Common myeloid progenitor, CD34-positive (primary cell): ENCODE measurements around the gene MYPOP.

ENCODE experiments used
- CTCF ChIA-PET: fragments of 350-600 bp; sonication (Branson Sonifier 250); formaldehyde crosslinking; loops from one replicate; lab custom pipeline; 2021; ENCODE audit warnings: antibody characterized with exemption; lab: Charles Lee
- POLR2A ChIA-PET: fragments of 350-600 bp; sonication (Branson Sonifier 250); formaldehyde crosslinking; loops from one replicate; lab custom pipeline; 2021; ENCODE audit warnings: antibody characterized with exemption; lab: Charles Lee
- DNase-seq, 3 donors: peaks; one replicate each; pipeline versions ENCODE4 v3.0.0 to v3.0.0-alpha.2; 2013
- H3K27ac ChIP-seq, 2 experiments: 1 replicate in 1 of 2; 2 replicates in 1 of 2; pipeline ENCODE4 v1.7.0; 2013; ENCODE audit warnings: inconsistent platforms in 2 of 2, low read length in 2 of 2, mild to moderate bottlenecking in 2 of 2, low read depth in 1 of 2, moderate library complexity in 1 of 2; ENCODE audit not compliant: severe bottlenecking in 2 of 2, insufficient read depth in 1 of 2, poor library complexity in 1 of 2
- H3K27me3 ChIP-seq, 5 experiments: replicated peaks in 2 of 5; 1 replicate in 3 of 5; 2 replicates in 2 of 5; pipeline versions ENCODE4 v1.6.1 to v1.7.0; 2013; ENCODE audit warnings: low read length in 4 of 5, mild to moderate bottlenecking in 2 of 5, moderate library complexity in 2 of 5, inconsistent platforms in 1 of 5; ENCODE audit not compliant: insufficient read depth in 5 of 5, control insufficient read depth in 4 of 5
- H3K36me3 ChIP-seq, 4 experiments: 1 replicate in 2 of 4; 2 replicates in 2 of 4; pipeline versions ENCODE4 v1.6.1 to v1.7.0; 2013; ENCODE audit warnings: low read length in 3 of 4, control low read depth in 1 of 4, mild to moderate bottlenecking in 1 of 4; ENCODE audit not compliant: control insufficient read depth in 4 of 4, insufficient read depth in 4 of 4
- H3K4me1 ChIP-seq, 4 experiments: 1 replicate in 3 of 4; 2 replicates in 1 of 4; pipeline versions ENCODE4 v1.6.1 to v1.7.1; 2013; ENCODE audit warnings: low read length in 3 of 4, mild to moderate bottlenecking in 3 of 4, control low read depth in 1 of 4, inconsistent platforms in 1 of 4, moderate library complexity in 1 of 4; ENCODE audit not compliant: control insufficient read depth in 4 of 4, insufficient read depth in 4 of 4; ENCODE audit errors: control extremely low read depth in 1 of 4
- H3K4me3 ChIP-seq, 7 experiments: 1 replicate in 4 of 7; 2 replicates in 3 of 7; pipeline versions ENCODE4 v1.5.1 to v1.7.0; 2013; ENCODE audit warnings: mild to moderate bottlenecking in 7 of 7, low read length in 6 of 7, moderate library complexity in 6 of 7, inconsistent platforms in 2 of 7, low read depth in 2 of 7, control low read depth in 1 of 7; ENCODE audit not compliant: insufficient read depth in 4 of 7, control insufficient read depth in 1 of 7; ENCODE audit errors: extremely low read depth in 1 of 7
- H3K9me3 ChIP-seq, 5 experiments: 1 replicate in 4 of 5; 2 replicates in 1 of 5; pipeline versions ENCODE4 v1.6.1 to v1.7.1; 2013; ENCODE audit warnings: low read length in 4 of 5, mild to moderate bottlenecking in 2 of 5, inconsistent platforms in 1 of 5, low read depth in 1 of 5, moderate library complexity in 1 of 5; ENCODE audit not compliant: control insufficient read depth in 4 of 5, insufficient read depth in 2 of 5; ENCODE audit errors: control extremely low read depth in 1 of 5
- WGBS: methylation state at CpG from one replicate; pipeline ENCODE4 v1.1.5; 2013; ENCODE audit not compliant: insufficient coverage; 5-methylcytosine and 5-hydroxymethylcytosine counted together

MYPOP gene

DNA sequence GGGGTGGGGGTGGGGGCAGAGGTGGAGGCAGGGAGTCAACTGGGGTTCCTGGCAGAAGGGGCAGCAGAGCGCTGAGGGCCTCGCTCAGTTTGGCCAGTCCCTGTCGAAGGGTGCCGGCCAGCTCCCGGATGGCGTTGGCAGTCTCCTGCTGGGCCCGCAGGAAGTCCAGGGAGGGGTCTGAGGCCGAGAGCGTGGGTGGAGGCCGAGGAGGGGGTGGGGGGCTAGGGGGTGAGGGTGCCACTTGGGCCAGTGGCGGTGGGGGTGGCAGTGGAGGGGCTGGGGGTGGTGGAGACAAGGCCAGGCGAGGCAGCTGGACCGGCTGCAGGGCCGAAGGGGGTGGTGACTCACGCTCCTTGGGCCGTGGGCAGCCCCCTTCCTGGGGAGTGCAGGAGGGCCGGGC, 11.5 kb downstream of the MYPOP start:
- Histone ChIP-seq H3K27me3 (no peaks in the 10 kb centered on the region), H3K4me3 (no peak overlapping the region), H3K36me3 (peaks cover 2 to 18% (median 14%) of the 10 kb centered on the region in 4 experiments), H3K4me1 (peaks cover 0 to 11% (median 9%) of the 10 kb centered on the region in 4 experiments), H3K27ac (no peak overlapping the region), H3K9me3 (no peaks in the 10 kb centered on the region)
- ChIA-PET CTCF (interaction anchor here (1.5 to 1.9 kb wide), 2 partner anchors 10 to 28 kb away, joined by 3 to 5 read pairs; partner anchors contain the start of gene SYMPK), POLR2A (no interaction called here)
- WGBS, result 93% methylated on average over 4 of the region's 17 CpGs
- no peak for DNase-seq

DNA sequence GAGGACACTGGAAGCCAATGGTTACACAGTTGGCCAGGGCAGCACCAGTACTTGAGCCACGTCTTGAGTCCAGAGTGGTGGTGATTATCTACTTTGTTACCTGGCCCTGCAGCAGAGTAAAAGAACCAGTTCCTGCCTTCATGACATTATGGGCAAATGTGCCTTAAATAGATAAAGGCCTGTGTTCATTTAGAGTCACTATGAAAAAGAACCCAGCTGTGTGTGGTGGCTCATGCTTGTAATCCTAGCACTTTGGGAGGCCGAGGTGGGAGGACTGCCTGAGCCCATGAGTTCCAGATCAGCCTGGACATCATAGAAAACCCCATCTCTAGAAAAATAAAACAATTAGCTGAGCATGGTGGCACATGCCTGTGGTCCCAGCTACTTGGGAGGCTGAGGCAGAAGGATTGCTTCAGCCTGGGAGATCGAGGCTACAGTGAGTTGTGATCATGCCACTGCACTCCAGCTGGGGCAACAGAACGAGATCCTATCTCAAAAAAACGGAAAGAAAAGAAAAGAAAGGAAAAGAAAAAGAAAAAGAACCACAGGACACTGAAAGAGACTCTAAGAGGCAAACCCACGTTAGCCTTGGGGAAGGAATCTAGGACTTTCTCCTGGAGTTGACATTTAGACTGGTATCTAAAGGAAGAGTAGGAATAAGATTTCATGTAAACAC, 13.1 kb downstream of the MYPOP start:
- Histone ChIP-seq H3K4me3 (no peak overlapping the region), H3K27ac (peak overlapping the region in 1 of 2 experiments; percentile 14), H3K27me3 (no peaks in the 10 kb centered on the region), H3K4me1 (peaks cover 0 to 24% (median 20%) of the 10 kb centered on the region in 4 experiments), H3K36me3 (peaks cover 0 to 12% (median 5%) of the 10 kb centered on the region in 4 experiments), H3K9me3 (no peaks in the 10 kb centered on the region)
- ChIA-PET POLR2A (interaction anchor here (0.6 kb wide), 1 partner anchor 80 kb away, joined by 3 read pairs; no protein-coding TSS in a partner anchor), CTCF (interaction anchor here (1.5 kb wide), 1 partner anchor 11 kb away, joined by 3 read pairs; no protein-coding TSS in a partner anchor)
- DNase-seq, result no peak
- WGBS, result 84% methylated on average over 5 of the region's 6 CpGs

DNA sequence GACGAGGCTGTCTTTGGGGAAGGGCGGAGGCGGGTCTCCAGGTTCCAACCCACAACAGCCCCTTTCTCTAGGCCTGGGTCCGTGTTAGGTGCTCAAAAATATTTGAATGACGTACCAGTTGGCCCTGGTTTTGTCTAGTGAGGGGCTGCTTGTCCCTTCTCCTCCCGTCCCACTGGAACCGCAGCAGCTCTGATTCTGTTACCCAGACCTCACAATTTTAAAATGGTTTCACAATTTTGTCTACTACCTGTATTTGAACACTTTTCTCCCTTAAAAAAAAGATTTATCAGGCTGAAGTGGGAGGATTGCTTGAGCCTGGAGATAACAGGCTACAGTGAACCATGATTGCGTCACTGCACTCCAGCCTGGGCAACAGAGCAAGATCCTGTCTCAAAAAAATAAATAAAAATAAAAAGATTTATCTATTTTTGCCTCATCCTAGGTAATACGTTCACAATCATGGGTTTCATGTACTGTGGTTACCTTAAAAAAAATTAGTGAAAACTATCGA, 15.2 kb downstream of the MYPOP start:
- peak overlapping the region in 5 of 7 experiments; percentile 64 to 89 (median 80) for H3K4me3 ChIP-seq
- H3K27me3 ChIP-seq, result no peaks in the 10 kb centered on the region
- WGBS, result 83% methylated on average over 6 of the region's 10 CpGs
- no peak for DNase-seq
- peaks cover 0 to 41% (median 38%) of the 10 kb centered on the region in 4 experiments for H3K4me1 ChIP-seq
- POLR2A ChIA-PET, result no interaction called here
- peaks cover 0 to 17% (median 6%) of the 10 kb centered on the region in 4 experiments for H3K36me3 ChIP-seq
- H3K27ac ChIP-seq, result peak overlapping the region; percentile 87 to 96
- CTCF ChIA-PET, result interaction anchor here (1.3 to 10.4 kb wide), 2 partner anchors 20 to 32 kb away, joined by 3 to 132 read pairs; partner anchors contain the start of genes FOXA3 and SYMPK
- H3K9me3 ChIP-seq, result no peaks in the 10 kb centered on the region

DNA sequence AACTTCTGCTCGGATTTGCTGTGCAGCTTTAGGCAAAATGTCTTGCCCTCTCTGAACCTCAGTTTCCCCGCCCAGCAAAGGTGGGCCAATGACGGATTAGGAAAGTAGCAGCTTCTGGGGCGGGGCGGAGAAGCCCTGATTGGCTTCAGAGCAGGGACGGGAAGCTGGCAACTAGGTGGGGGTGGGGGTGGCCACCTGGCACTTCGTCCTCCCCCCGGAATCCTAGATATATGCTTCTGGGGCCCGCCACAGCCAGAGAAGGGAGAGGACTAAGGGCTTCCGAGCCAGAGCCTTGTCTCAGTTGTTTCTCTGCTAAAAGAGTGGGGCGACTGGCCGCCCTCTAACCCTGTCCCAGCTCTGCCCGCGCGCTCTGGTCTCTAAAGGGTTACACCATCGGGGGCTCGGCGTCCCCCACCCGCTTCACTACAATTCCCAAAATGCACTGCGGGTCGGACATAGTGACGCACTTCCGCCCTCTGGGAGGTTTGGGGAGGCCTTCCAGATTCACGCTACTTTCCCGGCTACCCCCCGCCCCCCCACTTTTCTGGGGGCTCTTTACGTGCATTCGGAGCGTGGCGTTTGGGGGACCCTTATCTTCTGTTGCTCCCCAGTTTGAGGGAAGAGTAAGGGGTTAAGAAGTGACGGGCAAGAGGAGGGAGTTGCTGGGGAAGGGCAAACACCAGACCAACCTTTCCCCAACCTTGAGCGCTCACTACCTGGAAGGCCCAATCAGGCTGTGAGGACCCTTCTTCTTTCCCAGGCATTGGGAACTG, 15.8 kb downstream of the MYPOP start:
- CTCF ChIA-PET, result interaction anchor here (0.6 to 10.4 kb wide), 5 partner anchors 19 to 193 kb away, joined by 3 to 132 read pairs (median 5); partner anchors contain the start of genes FOXA3, SIX5 and SYMPK
- POLR2A ChIA-PET, result interaction anchor here (0.6 to 1.0 kb wide), 2 partner anchors 23 to 104 kb away, joined by 3 to 6 read pairs; partner anchors contain the start of gene SYMPK

DNA sequence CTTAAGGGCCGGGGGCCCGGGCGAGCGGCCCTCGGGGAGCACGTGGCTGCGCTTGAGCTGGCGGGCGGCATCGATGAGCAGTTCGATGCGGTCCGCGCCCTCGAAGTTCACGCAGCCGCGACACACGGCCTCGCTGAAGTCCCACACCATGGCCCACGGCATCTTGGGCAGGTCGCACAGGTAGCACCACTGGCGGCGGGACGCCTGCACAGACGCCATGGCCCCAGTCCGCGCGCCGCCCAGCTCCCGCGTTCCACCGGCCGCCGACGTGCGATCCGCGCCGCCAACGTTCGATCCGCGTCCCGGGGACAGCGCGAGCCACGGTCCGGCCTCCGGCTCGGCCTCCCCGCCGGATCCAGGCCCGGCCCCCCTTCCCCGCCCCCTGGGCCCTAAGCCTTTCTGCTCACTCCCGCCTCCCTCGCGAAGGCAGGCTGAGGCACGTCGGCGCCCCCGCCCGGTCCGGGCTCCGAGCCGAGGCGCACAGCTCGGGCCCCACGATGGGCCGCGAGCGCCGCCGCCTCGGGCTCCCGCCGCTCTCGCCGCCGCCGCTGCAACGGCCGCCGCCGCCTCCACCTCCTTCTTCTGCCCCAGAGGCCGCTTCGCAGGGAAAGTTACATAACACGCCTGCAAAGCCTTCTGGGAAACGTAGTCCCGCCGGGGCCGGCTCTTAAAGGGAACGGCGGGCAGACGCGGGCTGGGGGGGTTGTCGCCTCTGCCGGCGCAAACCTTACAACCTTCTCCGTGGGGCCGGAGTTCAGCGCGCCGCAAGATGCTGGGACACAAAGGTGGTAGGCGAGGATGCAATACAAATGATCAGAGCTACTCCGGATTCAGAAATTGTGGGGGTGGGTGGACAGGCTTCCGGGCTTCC, 16.6 kb downstream of the MYPOP start, which contains the start of gene IRF2BP1:
TSS of gene IRF2BP1 (minus strand) at position 586 of the 871 bp plus-strand sequence. CDS start at position 219, 367 bp downstream.
- WGBS, result under 1% methylated on average over 77 of the region's 107 CpGs
- H3K9me3 ChIP-seq, result no peaks in the 10 kb centered on the region
- ChIA-PET CTCF (interaction anchor here (0.6 to 10.4 kb wide), 8 partner anchors 9 to 192 kb away, joined by 3 to 132 read pairs (median 4); partner anchors contain the start of genes FOXA3, SIX5 and SYMPK), POLR2A (interaction anchor here (0.6 to 1.0 kb wide), 3 partner anchors 17 to 103 kb away, joined by 3 to 6 read pairs (median 3); partner anchors contain the start of genes MYPOP and SYMPK)
- H3K27ac ChIP-seq, result peak within 1 kb of the TSS; percentile 87 to 96
- H3K4me1 ChIP-seq, result peaks cover 0 to 44% (median 40%) of the 10 kb centered on the region in 4 experiments
- peak within 1 kb of the TSS; percentile 54 to 89 (median 80) for H3K4me3 ChIP-seq
- no peaks in the 10 kb centered on the region for H3K27me3 ChIP-seq
- peaks cover 0 to 15% (median 4%) of the 10 kb centered on the region in 4 experiments for H3K36me3 ChIP-seq
- peak; percentile 94 to 95 (median 95) for DNase-seq

More for the DNA sequence above, 15.8 kb downstream of the MYPOP start:
- peak overlapping the region; percentile 87 to 96 for H3K27ac ChIP-seq
- H3K27me3 ChIP-seq, result no peaks in the 10 kb centered on the region
- H3K4me1 ChIP-seq, result peaks cover 0 to 44% (median 40%) of the 10 kb centered on the region in 4 experiments
- no peaks in the 10 kb centered on the region for H3K9me3 ChIP-seq
- H3K4me3 ChIP-seq, result peak overlapping the region; percentile 54 to 89 (median 80)
- peaks cover 0 to 15% (median 5%) of the 10 kb centered on the region in 4 experiments for H3K36me3 ChIP-seq
- peak; percentile 93 to 94 (median 94) for DNase-seq
- 4% methylated on average over 23 of the region's 32 CpGs for WGBS
